GM21528 (cell line): ENCODE data around the gene AWAT2.
A peak's percentile ranks its signal among the peaks of the same experiment; 100 is the strongest.

Experiments
- ATAC-seq: cut with Tn5 transposase; IDR thresholded peaks from one replicate; pipeline ENCODE4 v1.9.1; 2021; ENCODE audit warnings: mild to moderate bottlenecking, moderate library complexity; ENCODE audit not compliant: unreplicated experiment, low FRiP score

AWAT2 gene

GRCh38 chrX:70042399-70043371 is 7.1 kb downstream of the AWAT2 start:
- no peak for ATAC-seq

GRCh38 chrX:70041993-70042392 is 7.7 kb downstream of the AWAT2 start:
- ATAC-seq: no peak

GRCh38 chrX:70039758-70040157 is 10.0 kb downstream of the AWAT2 start:
- no peak for ATAC-seq

GRCh38 chrX:70038951-70039350 is 10.8 kb downstream of the AWAT2 start:
- no peak for ATAC-seq

- ATAC-seq: no peak
Measured at GRCh38 chrX:70038515-70038914, 11.2 kb downstream of the AWAT2 start.

GRCh38 chrX:70034646-70035045 is 15.1 kb downstream of the AWAT2 start:
- ATAC-seq: no peak

- ATAC-seq: no peak
Measured at GRCh38 chrX:70033348-70034051, 16.2 kb downstream of the AWAT2 start.

GRCh38 chrX:70032792-70033191 is 16.9 kb downstream of the AWAT2 start:
- ATAC-seq: no peak

- peak; percentile 73 for ATAC-seq
Measured at GRCh38 chrX:70030301-70030767, 19.4 kb downstream of the AWAT2 start.

- ATAC-seq: no peak
Measured at GRCh38 chrX:70029863-70030262, 19.9 kb downstream of the AWAT2 start.

GRCh38 chrX:70026851-70027200 is 22.9 kb downstream of the AWAT2 start:
- no peak for ATAC-seq

GRCh38 chrX:70026112-70026850 is 23.5 kb downstream of the AWAT2 start:
- ATAC-seq: no peak

GRCh38 chrX:70025464-70025863 is 24.3 kb downstream of the AWAT2 start:
- no peak for ATAC-seq

GRCh38 chrX:70022616-70023015 is 27.1 kb downstream of the AWAT2 start:
- no peak for ATAC-seq

GRCh38 chrX:70016513-70016912 is 33.2 kb downstream of the AWAT2 start:
- no peak for ATAC-seq

GRCh38 chrX:70013466-70014381 is 36.0 kb downstream of the AWAT2 start:
- no peak for ATAC-seq

GRCh38 chrX:70012756-70013155 is 37.0 kb downstream of the AWAT2 start:
- ATAC-seq: no peak

- no peak for ATAC-seq
Measured at GRCh38 chrX:70009970-70010369, 39.8 kb downstream of the AWAT2 start.

- ATAC-seq: no peak
Measured at GRCh38 chrX:70009049-70009448, 40.7 kb downstream of the AWAT2 start.

- no peak for ATAC-seq
Measured at GRCh38 chrX:70007946-70008345, 41.8 kb downstream of the AWAT2 start.
